SKM-1 treated with dmso at 0.1 percent for 144 hours (cell line): Measurements from ENCODE around the gene IL1RL2.

Source experiments
- DNase-seq: peaks from one replicate; lab custom pipeline; 2025; ENCODE audit not compliant: unreplicated experiment; lab: John Stamatoyannopoulos, UW

IL1RL2 gene

GRCh38 chr2:102262216-102263129 is 75.7 kb downstream of the IL1RL2 start:
- no peak for DNase-seq

DNA sequence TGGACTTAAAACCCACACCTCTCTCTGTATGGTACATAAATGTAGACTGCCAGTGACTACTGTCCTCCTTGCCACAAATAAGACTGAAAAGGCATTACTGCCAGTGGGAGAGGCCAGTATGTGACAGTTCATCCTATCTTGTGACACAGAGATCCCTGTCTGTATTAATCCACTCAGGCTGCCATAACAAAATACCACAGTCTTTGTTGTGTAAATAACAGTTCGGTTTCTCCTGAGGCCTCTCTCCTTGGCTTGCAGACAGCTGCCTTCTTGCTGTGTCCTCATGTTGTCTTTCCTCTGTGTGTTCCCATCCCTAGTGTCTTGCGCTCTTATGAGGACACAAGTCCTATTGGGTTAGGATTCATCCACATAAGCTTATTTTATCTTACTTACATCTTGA is 78.1 kb downstream of the IL1RL2 start:
- no peak for DNase-seq

DNA sequence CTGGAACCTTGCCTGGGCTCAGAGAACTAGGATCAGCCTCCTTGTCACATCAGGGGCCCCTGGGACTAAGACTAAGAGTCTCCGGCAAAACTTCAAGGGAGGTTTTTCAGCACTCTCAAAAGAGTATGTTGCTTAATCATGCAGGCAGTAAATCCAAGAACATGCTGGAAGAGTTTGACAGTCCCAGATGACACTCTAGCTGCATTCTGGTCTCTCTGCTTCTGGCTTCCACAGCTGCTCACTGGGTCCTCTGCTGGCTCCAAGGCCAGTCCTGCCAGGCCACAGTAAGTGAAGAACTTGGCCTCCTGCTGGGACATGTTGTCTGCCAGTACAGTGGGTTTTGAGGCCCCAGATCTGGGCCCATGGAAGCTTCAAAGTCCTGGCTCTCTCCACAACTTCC is 79.4 kb downstream of the IL1RL2 start:
- no peak for DNase-seq

DNA sequence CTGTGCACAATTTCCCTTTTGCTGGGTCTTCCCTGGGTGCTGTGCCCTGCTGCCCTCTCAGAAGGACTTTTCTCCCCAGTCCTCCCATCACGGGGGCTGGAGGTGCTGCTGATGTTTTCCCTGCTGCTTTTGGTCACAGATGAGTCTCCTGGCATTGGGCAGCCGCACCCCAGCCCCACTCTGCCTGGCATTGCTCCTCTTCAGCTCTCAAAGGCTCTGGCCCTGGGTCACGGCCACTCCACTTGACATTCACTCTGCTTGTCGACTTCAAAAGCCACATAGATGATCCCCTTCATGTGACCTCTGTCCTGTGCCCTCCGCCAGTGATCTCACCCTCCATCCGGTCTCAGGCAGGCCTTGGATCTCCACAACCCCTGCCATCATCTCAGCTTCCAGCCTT is 81.0 kb downstream of the IL1RL2 start:
- DNase-seq = no peak

DNA sequence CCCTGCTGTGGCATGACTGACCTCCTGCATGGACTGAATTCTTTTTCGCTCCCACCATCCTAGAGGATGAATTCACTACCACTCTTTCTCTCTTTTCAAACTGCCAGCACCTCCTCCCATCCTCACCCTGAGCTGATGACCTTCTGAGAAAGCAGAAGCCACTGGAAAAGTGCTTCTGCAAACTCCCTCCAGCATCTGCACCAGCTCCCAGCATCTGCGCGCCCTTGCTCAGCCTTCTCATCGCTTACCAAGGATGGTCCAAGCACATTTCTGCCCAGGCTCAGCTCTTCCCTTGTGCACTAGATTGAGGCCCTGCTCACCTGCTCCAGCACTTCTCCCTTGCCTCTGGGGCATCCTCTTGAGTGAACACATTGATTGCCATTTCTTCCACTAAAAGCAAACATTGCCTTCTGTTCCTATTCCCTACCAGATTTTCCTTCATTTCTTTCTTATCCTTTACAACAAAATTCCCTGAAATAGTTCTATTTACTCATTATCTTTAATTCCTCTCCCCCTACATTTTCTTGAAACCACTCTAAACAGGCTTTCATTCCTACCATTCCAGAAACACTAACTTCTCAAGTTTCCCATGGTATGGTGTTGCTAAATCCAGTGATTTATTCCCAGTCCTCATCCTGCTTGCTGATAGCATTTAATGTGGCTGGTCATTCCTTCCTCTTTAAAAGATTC is 81.8 kb downstream of the IL1RL2 start:
- DNase-seq = no peak

GRCh38 chr2:102269200-102269524 is 82.3 kb downstream of the IL1RL2 start:
- DNase-seq = no peak

DNA sequence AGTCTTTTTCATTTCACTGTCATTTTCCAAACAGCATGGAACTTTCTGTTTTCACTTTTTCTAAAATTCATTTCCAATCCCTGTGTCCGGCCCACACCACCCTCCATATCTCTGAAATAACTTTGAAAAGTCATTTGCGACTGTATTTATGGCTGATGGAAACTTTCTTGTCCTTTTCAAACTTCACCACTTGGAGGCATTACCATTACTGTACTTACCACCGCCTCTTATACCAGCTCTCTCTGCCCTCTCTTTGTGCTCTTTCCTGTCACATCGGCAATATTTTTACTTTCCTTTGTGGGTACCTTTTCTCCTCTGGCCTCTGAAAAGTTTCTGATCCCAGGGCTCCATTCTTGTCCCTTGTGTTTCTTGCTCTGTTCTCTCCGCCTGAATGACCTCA is 85.0 kb downstream of the IL1RL2 start:
- DNase-seq = no peak

DNA sequence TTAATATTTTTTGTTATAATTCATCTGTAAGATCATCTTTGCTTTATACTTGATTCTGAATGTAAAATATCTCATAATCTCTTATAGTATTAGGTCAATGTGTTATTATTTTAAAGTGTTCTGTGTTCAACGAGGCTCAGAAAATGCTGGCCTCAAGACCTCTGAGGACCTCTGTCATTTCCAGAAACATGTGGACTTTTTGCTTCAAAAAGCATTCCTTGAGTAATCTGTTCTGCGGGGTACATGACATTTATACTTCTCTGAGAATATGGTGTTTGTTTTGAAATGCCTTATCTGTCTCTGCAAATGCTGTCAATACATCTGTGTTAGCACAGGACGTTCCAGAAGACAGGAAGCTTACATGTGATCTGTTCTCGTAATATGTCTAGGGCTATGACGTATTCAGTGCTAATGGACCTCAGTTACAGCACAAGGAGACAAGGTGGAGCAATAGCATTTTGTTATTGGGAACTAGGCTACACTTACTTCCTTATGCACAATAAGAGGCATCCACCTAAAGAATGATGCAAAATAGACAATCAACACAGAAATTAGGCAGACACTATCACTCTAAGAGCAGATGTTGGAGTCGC is 86.9 kb downstream of the IL1RL2 start:
- DNase-seq = no peak

GRCh38 chr2:102276549-102277201 is 89.9 kb downstream of the IL1RL2 start:
- DNase-seq = no peak

DNA sequence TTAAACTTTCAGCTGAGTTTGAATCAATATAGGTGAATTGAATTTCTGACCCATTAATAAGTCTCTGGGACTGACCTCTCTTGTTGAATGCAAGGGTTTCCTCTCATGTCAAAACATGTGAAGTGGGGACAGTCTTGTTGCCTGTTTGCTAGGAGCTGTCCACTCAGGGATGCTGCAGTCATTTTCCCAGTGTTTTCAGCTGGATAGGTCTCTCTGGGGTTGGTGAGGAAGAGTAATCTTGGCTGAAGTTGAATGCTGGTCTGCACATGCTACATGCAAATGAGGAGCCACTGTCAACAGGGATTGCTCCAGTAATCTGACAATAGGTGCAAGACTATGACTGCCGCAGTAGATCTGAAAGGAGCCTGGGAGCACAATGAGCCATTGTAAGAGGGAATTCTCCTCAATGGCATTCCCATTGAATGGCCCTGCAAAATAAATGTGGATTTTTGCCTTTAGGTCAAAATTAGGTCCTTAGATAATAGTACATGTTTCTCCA is 90.4 kb downstream of the IL1RL2 start:
- no peak for DNase-seq

DNA sequence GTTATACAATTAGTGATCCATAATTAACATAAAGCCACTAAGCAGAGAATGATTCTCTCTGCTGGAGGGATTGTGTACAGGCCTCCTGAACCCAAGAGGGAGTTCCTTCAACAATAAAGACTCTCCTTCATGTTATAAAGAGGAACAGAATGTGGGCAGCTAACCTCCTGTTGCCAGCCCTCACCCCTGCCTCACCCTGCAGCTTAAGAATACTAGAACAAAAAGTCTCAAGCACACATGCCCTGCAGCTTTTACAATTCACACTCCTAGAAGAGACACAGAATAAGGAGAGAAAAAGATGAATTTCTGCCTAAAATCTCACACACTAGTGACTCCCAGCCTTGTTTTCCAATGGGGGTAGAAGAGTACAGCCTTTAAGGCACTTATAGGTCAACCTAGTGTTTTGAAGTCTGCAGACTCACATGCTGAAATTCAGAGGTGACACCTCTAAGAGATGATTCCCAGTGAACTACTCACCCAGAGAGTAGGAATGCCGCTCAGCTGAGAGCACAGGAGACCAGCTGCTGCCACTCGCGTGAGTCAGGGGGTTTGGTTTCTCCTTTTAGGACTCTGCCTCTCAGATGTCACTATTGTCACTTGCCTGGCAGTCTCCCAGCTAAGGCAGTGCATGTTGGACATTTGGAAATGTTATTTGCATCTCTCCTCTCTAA is 92.0 kb downstream of the IL1RL2 start:
- no peak for DNase-seq

- DNase-seq = no peak
Measured at GRCh38 chr2:102279391-102279735, 92.5 kb downstream of the IL1RL2 start.

DNA sequence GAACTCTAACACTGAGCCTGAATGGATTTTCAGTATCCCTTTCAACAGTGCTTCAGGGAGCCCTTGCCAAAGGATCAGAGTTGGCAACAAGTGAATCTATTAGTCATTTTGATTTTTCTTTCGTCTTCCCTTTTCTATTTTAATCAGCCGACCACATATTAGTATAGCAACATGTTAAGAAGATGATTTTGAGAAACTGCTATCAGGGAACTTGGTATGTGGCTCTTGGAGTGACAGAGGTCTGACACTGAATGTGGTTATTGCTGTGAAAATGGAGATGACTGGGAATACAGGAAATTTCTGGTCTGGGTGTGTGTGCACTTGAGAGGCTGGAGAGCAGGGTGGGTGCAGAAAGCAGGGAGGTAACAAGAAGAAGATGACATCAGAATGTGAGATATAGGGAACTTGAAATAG is 95.9 kb downstream of the IL1RL2 start:
- no peak for DNase-seq

DNA sequence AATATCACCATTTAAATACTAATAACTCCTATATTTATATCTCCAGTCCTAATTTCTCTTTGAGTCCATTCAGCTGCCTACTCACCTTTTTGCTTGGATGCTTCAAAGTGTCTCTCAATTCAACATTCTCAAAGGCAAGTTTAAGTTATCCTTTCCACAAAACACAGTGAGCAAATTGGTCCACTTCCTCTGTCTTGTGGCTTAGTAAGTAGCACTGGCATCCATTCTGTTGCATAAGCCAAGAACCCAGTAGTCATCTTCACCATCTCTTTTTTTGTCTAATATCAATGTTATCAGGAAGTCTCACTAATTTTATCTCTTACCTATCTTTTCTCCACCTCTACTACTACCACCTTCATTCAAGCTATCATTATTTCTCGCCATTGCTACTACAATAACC is 97.2 kb downstream of the IL1RL2 start:
- no peak for DNase-seq

DNA sequence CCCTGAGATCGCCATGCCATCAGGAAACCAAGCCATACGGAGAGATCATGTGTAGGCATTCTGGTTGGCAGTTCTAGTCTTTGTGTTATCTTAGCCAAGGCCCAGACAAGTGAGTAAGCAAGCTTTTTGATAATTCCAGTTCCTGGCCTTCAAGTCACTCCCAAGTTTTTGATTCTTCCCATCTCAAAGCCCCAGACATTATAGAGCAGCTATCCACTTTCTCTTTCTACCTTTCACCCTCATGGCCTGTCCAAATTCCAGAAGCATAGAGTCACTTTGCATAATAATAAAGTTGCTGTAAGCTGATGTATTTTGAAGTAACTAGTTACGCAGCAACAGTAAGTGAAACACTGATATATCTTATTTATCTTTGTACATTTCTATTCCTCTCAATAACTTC is 97.8 kb downstream of the IL1RL2 start:
- DNase-seq = no peak

DNA sequence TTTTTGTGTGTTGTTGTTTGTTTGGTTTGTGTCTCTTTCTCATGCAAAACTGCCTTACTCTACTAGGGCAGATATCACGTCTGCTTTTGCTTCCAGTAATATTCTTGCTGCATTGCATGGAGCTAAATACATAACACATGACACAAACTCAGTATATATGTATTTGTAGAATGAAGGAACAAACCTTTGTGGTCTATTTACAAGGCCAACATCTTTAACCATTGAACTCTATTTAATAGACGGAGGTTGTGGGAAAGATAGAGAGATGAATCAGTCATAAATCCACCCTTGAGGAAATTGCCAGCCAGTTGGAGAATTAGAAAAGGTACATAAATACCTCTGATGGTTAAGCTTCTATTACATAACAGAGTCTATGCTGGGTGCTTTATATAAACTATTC is 98.5 kb downstream of the IL1RL2 start:
- no peak for DNase-seq

- DNase-seq = no peak
Measured at GRCh38 chr2:102286041-102286440, 99.2 kb downstream of the IL1RL2 start.

- no peak for DNase-seq
Measured at GRCh38 chr2:102289129-102289528, 102.3 kb downstream of the IL1RL2 start.
